ENCODE measurements around the gene F10.

The F10 gene

GRCh38 chr13:113196970-113197737 is 74.6 kb downstream of the F10 start:
- H3K4me3 ChIP-seq (ENCODE audit: control insufficient read depth, low read depth, low read length), result no peak overlapping the region
- no peak for TF ChIP-seq CTCF (IDR thresholded peaks at IDR 0.05; ENCODE audit: control insufficient read depth, insufficient read depth, low read depth, low read length, missing control alignments)
- DNase-seq (ENCODE audit: low read depth), result no peak
